ENCODE results near the gene DENND1A. TPM values are rescaled to one million over a fixed set of nuclear protein-coding genes. Genes with fewer than 3 reads are reported as not detected.

The DENND1A gene
- total RNA-seq, 4 donors from 2014 or later = 37.1 to 55.3 (median 50.0) TPM

DNA sequence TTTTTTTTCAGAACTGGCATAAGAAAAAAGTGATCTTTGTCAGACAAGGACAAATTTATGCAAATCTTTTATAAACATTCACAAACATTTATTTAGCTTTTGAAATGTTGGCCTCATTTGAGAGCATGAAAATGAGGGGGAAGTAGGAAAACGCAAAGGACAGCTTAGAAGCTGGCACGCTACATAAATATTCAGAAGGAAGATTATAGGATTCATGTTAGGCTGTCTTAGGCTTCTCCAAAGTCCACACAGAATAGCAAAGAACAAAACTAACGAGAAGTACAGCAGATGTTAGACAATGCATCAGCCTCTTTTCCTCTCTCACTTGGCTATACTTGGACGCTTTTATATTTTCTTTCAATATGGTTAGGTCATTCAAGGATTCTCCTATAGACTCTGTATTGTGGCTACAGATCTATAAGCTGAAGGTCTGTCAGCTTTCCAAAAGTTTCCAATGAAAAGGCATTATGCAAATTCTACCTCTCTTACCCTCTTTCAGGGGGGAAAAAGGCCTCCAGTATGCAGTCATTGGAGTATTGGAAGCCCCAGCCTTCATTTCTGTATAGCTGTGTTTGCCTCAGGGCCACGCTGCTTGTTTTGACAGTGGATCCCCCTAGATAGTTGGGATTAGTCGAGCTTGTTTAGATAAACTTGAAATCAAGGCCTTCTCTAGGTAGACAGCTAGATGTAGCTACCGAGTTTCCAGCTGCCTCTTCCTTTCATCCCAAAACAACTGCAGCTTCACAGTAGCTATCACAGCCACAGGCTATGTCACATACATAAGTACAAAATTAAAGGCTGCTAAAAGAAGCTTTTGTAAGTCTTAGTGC lies 153.0 kb downstream of the DENND1A start:
- Histone ChIP-seq H3K4me3 (no peak overlapping the region), H3K27ac (no peak overlapping the region), H3K36me3 (no peaks in the 10 kb centered on the region), H3K9me3 (no peaks in the 10 kb centered on the region), H3K27me3 (no peaks in the 10 kb centered on the region), H3K4me1 (no peaks in the 10 kb centered on the region)
- no peak for TF ChIP-seq POLR2A (IDR thresholded peaks at IDR 0.05)
- DNase-seq = no peak

DNA sequence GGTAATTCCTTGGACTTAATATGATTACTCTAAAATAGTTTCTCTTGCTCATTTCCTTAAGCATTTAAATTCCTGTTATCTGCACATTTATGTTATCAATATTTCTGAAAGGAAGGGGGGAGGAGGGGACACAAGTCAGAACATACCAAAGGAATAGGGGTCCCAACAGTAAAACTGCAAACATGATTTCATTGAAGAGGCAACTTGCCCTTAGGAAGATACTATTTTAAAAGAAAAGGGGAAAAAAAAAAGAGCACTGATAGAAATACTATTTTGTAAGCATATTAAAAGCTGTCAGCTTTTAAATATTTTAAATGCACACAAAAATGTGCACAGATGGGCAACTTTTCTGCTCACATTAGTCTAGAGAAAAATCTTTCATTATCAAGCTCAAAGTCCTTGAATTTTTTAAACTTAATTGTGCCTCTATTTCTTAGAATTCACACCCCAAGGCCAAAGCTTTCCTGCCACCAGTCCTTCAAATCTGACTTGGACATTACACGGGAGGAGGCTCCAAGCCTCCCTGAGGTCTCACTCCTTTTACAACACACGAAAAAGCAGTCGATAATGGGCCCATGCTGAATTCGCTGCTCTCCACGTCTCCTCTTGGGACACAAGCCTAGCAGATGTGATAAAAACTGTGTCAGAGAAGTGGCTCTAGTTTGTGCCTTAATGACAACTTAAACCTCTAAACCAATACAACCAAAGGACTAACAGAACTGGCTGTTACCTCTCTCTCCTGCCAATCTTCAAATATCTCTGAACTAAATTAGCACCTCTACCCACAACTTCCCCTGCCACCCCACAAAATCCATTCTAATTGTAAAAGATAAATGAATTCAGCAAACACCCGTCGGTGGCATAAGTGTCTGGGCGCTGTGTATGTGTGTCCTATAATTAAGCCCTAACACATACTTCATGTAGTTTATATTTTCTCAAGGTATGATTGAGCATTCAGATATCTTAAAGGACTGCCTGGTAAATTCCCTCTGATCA lies 154.3 kb downstream of the DENND1A start:
- no peaks in the 10 kb centered on the region for H3K27me3 ChIP-seq
- no peak overlapping the region for H3K4me3 ChIP-seq
- H3K36me3 ChIP-seq = no peaks in the 10 kb centered on the region
- H3K4me1 ChIP-seq = no peaks in the 10 kb centered on the region
- DNase-seq = no peak
- no peaks in the 10 kb centered on the region for H3K9me3 ChIP-seq
- no peak for TF ChIP-seq POLR2A (IDR thresholded peaks at IDR 0.05)
- TF ChIP-seq, protein P1, sequence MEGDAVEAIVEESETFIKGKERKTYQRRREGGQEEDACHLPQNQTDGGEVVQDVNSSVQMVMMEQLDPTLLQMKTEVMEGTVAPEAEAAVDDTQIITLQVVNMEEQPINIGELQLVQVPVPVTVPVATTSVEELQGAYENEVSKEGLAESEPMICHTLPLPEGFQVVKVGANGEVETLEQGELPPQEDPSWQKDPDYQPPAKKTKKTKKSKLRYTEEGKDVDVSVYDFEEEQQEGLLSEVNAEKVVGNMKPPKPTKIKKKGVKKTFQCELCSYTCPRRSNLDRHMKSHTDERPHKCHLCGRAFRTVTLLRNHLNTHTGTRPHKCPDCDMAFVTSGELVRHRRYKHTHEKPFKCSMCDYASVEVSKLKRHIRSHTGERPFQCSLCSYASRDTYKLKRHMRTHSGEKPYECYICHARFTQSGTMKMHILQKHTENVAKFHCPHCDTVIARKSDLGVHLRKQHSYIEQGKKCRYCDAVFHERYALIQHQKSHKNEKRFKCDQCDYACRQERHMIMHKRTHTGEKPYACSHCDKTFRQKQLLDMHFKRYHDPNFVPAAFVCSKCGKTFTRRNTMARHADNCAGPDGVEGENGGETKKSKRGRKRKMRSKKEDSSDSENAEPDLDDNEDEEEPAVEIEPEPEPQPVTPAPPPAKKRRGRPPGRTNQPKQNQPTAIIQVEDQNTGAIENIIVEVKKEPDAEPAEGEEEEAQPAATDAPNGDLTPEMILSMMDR (IDR thresholded peaks at IDR 0.05) = no peak
- H3K27ac ChIP-seq = no peak overlapping the region

DNA sequence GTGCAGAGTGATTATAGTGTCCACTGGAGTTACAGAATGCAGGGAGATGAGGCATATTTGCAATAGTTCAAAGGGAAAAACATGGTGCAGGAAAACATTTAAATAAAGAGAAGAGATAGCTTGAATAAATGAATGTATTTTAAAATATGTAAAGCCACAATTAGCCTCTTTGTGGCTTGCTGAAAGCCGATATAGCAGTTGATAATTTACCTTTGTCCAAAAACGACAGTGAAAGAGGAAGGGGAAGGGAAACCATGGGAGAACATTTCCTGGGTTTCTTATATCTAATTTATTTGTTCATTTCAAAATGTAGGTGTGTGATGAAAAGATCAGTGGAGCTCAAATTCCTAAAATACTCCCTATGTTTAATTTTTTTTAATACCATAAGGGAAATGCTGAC lies 156.1 kb downstream of the DENND1A start:
- Histone ChIP-seq H3K27me3 (no peaks in the 10 kb centered on the region), H3K27ac (no peak overlapping the region), H3K4me1 (no peaks in the 10 kb centered on the region), H3K9me3 (no peaks in the 10 kb centered on the region), H3K36me3 (no peaks in the 10 kb centered on the region), H3K4me3 (no peak overlapping the region)
- DNase-seq = no peak
- TF ChIP-seq, protein P1 (IDR thresholded peaks at IDR 0.05) = no peak
- no peak for TF ChIP-seq POLR2A (IDR thresholded peaks at IDR 0.05)

DNA sequence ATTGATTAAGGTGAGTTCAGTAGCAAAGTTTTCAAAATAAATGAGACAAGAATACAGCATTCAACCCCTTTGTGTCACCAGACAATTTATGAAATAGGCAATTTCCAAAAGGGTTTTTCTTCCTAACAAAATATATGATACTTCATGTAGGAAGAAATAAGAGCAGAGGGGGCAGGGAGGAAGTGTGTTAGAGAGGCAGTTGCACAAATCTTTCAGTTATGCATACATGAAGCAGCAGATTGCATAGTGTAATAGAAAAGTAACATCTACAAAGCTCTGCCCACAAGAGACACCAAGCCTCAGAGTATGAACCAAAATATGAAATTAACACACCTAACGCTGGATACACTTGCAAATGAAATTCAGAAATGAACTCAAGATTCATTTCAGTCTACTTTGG lies 157.0 kb downstream of the DENND1A start:
- Histone ChIP-seq H3K4me1 (no peaks in the 10 kb centered on the region), H3K27ac (no peak overlapping the region), H3K36me3 (no peaks in the 10 kb centered on the region), H3K4me3 (no peak overlapping the region), H3K9me3 (no peaks in the 10 kb centered on the region), H3K27me3 (no peaks in the 10 kb centered on the region)
- TF ChIP-seq POLR2A (IDR thresholded peaks at IDR 0.05) = no peak
- TF ChIP-seq, protein P1 (IDR thresholded peaks at IDR 0.05) = no peak
- no peak for DNase-seq

DNA sequence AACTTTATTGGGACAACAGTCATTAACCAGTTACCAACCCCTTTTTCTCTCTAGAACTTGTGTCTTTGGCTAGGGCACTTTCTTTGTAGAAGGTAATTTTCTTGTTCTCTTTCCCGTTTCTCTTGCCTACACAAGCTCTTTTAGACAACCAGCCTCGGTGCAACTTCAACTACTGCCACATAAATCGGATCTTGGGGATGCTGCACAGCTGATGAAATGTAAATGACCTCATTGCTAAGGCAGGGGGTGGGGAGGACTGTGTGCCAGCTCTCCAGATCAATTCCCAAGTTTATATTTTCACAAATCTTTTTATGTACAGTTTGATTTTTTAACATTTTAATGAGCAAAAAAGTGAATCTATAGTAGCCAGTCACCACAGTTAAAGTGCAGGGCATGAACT lies 157.6 kb downstream of the DENND1A start:
- H3K4me3 ChIP-seq = no peak overlapping the region
- no peaks in the 10 kb centered on the region for H3K27me3 ChIP-seq
- no peak for DNase-seq
- H3K4me1 ChIP-seq = no peaks in the 10 kb centered on the region
- no peak overlapping the region for H3K27ac ChIP-seq
- H3K36me3 ChIP-seq = no peaks in the 10 kb centered on the region
- no peaks in the 10 kb centered on the region for H3K9me3 ChIP-seq
- TF ChIP-seq, protein P1 (IDR thresholded peaks at IDR 0.05) = no peak
- TF ChIP-seq POLR2A (IDR thresholded peaks at IDR 0.05) = no peak

DNA sequence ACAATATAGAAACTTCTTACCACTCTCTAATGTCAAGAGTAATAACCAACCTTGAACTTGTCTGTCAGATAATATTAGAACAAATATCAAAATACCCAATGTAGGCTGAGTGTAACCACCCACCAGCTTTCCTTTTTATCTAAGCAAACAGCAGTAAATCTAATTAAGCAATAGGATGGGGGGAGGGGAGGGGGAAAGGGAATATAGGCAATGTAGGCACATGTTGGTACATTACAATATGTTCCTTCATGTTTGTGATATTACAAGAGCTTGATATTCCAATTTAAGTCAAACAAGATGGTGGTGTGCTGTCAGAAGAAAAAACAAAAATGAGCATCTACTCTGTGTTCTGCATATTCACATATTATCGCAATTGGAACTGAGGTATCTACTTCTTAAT lies 158.2 kb downstream of the DENND1A start:
- H3K9me3 ChIP-seq = no peaks in the 10 kb centered on the region
- no peak overlapping the region for H3K4me3 ChIP-seq
- DNase-seq = no peak
- no peaks in the 10 kb centered on the region for H3K27me3 ChIP-seq
- no peak overlapping the region for H3K27ac ChIP-seq
- TF ChIP-seq, protein P1 (IDR thresholded peaks at IDR 0.05) = no peak
- no peak for TF ChIP-seq POLR2A (IDR thresholded peaks at IDR 0.05)
- no peaks in the 10 kb centered on the region for H3K4me1 ChIP-seq
- no peaks in the 10 kb centered on the region for H3K36me3 ChIP-seq
